IPS-20b (cell line): ENCODE data around the gene MSI2.
A peak's percentile ranks its signal among the peaks of the same experiment; 100 is the strongest.

Experiments used
- H3K27ac ChIP-seq: one replicate; pipeline ENCODE4 v1.5.1; 2013; ENCODE audit warnings: low read length
- H3K27me3 ChIP-seq: 2 replicates; pipeline ENCODE4 v1.6.1; 2013; ENCODE audit warnings: mild to moderate bottlenecking, low read length, inconsistent platforms; ENCODE audit not compliant: insufficient read depth
- H3K36me3 ChIP-seq: 2 replicates; pipeline ENCODE4 v1.6.1; 2013; ENCODE audit warnings: low read depth, mild to moderate bottlenecking, inconsistent platforms, low read length, moderate library complexity; ENCODE audit not compliant: insufficient read depth
- H3K4me1 ChIP-seq: 2 replicates; pipeline ENCODE4 v1.6.1; 2013; ENCODE audit warnings: mild to moderate bottlenecking, control low read depth, inconsistent platforms, low read length, moderate library complexity; ENCODE audit not compliant: insufficient read depth
- H3K4me3 ChIP-seq: 2 replicates; pipeline ENCODE4 v1.5.1; 2013; ENCODE audit warnings: mild to moderate bottlenecking, low read length, inconsistent platforms
- H3K9ac ChIP-seq: 2 replicates; pipeline ENCODE4 v1.6.1; 2013; ENCODE audit warnings: low read depth, mild to moderate bottlenecking, inconsistent platforms, low read length, moderate library complexity
- H3K9me3 ChIP-seq: 2 replicates; pipeline ENCODE4 v1.6.1; 2013; ENCODE audit warnings: mild to moderate bottlenecking, low read depth, low read length, inconsistent platforms; ENCODE audit not compliant: insufficient read depth

Gene MSI2

DNA sequence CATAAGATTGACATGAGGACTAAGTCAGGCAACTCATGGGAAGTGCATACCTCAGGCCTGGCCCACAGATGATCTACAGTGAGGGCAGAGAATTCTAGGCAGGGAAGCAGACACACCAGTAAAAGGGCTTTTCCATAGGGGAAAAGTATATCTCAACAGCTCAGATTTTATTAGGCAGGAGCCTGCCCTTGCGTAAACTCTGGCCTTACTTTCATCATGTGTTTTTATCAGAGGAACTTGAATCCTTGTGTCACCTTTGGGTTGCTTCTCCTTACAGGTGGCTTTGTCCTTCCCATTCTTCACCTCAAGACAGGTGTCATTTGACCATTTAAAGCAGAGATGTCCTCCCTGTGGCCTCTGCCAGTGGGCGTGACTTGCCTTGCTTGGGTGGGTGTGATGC, 138.1 kb downstream of the MSI2 start:
- H3K36me3 ChIP-seq, result peaks cover 4% of the 10 kb centered on the region; the same call in 1 of the 2 replicates
- H3K27me3 ChIP-seq, result no peaks in the 10 kb centered on the region
- no peak overlapping the region for H3K27ac ChIP-seq
- H3K9me3 ChIP-seq, result 0 out of 2 replicates have a peak, but pooled peaks cover 2% of the 10 kb centered on the region
- H3K9ac ChIP-seq, result no peak overlapping the region
- peaks cover 38% of the 10 kb centered on the region for H3K4me1 ChIP-seq
- no peak overlapping the region for H3K4me3 ChIP-seq

DNA sequence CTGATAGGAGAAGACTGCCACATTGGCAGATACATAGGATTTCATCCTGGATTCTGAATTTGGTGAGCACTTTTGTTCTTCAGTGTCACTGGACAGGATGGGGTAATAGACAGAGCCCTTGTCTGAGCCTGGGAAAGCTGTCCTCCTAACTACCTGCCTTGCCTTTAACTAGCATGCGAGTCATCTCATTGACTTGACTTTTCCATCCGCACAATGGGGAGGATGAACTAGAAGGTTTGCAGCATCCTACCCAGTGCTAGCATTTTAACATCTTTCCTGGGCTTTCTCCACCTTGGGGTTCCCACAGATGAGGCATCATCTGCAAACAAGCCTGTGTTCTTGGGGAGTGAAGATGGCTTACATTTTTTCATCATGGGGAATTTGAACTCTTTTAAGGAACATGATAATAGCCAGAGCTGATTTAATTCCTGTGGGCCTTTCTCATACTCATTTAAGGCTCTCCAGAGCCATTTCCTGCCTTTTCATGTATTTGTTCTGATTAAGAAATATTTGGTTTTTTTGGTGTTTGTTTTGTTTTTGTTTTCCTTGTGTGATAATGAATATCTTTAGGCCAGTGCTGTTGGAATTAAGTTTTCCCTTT, 139.5 kb downstream of the MSI2 start:
- peak overlapping the region; percentile 48 for H3K27ac ChIP-seq
- H3K9me3 ChIP-seq, result 0 out of 2 replicates have a peak, but pooled peaks cover 2% of the 10 kb centered on the region
- H3K4me3 ChIP-seq, result no peak overlapping the region
- H3K9ac ChIP-seq, result no peak overlapping the region
- no peaks in the 10 kb centered on the region for H3K27me3 ChIP-seq
- H3K36me3 ChIP-seq, result peaks cover 4% of the 10 kb centered on the region; the same call in 1 of the 2 replicates
- H3K4me1 ChIP-seq, result peaks cover 32% of the 10 kb centered on the region

DNA sequence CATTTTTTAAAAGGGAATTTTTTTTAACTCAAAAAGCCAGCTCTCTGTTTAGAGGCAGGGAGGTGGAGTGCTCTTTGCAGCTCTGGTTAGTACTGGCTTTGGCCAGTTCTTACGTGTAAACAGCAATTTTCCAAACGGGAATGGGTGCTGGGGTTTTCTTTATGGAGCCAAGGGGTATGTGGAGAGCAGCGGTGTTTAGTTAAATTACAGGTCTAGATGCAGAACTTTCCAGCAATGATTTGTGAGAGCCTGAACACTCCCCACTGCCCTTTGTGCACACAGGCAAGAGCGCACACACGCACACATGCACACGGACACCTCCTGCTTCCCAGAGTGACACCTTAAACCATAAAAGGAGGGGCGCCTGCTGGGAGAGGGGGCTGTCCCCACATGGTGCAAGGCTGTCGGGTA, 140.2 kb downstream of the MSI2 start:
- H3K4me3 ChIP-seq, result no peak overlapping the region
- H3K36me3 ChIP-seq, result peaks cover 10% of the 10 kb centered on the region
- H3K27ac ChIP-seq, result peak overlapping the region; percentile 48
- H3K9me3 ChIP-seq, result 0 out of 2 replicates have a peak, but pooled peaks cover 2% of the 10 kb centered on the region
- H3K9ac ChIP-seq, result no peak overlapping the region
- H3K4me1 ChIP-seq, result peaks cover 25% of the 10 kb centered on the region
- H3K27me3 ChIP-seq, result no peaks in the 10 kb centered on the region

DNA sequence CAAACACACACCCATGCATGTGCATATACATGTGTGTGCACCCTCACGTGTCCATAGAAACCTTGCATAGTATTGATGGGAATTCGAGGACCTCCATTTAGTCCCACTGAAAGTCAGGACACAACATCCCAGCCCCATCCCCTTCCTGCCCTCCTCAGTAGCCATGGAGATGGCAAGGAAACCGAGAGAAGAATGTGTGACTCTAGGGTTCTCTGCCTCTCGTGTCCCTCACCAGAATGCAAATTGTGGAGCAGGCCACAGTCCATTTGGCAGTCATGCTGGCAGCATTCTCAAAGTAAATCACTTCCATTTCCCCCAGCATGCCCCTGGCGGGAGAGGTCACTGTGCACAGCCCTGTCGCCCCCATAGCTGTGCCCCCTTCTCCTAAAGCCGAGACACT, 141.1 kb downstream of the MSI2 start:
- H3K27ac ChIP-seq, result no peak overlapping the region
- peaks cover 17% of the 10 kb centered on the region for H3K36me3 ChIP-seq
- H3K27me3 ChIP-seq, result no peaks in the 10 kb centered on the region
- H3K4me1 ChIP-seq, result peaks cover 16% of the 10 kb centered on the region
- no peak overlapping the region for H3K9ac ChIP-seq
- H3K9me3 ChIP-seq, result 0 out of 2 replicates have a peak, but pooled peaks cover 2% of the 10 kb centered on the region
- H3K4me3 ChIP-seq, result no peak overlapping the region

DNA sequence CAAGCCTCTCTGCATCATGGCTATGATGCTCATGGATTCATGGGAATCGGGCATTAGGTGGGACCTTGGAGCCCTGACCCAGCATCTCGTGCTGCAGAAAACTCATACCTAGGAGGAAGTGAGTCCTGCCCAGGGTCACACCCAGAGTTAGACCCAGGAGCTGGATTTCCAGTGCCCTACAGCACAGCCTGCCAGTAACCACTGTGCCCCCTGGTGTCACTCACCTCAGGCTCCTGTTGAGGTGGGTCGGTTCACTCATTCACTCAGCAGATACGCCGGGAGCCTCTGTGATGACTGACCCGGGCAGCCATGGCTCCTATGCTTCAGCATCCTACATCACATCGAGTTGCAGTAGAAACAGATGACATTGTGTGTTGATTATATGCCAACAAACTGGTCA, 143.4 kb downstream of the MSI2 start:
- H3K36me3 ChIP-seq, result peaks cover 31% of the 10 kb centered on the region
- no peak overlapping the region for H3K27ac ChIP-seq
- H3K4me1 ChIP-seq, result peaks cover 14% of the 10 kb centered on the region
- H3K9me3 ChIP-seq, result no peaks in the 10 kb centered on the region
- H3K4me3 ChIP-seq, result no peak overlapping the region
- H3K27me3 ChIP-seq, result no peaks in the 10 kb centered on the region
- H3K9ac ChIP-seq, result no peak overlapping the region

DNA sequence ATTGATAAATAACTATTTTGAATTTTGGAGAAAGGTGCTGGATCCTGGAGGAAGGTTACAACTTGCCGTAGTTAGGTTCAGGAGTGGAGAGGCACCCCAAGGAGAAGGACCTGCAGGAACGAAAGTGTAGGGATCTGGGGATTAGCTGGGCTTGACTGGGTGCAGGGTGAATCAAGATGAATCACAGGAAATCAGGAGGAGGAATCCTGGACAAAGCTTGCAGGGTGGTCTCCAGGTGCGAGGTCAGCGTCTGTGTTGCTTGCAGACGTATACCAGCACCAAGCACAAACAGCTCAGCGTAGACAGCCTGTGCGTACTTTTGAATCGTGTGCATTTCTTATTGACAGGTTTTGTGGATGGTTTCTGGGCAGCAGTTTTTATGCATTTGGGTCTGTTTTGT, 144.3 kb downstream of the MSI2 start:
- peaks cover 14% of the 10 kb centered on the region for H3K4me1 ChIP-seq
- H3K36me3 ChIP-seq, result peaks cover 36% of the 10 kb centered on the region
- no peak overlapping the region for H3K4me3 ChIP-seq
- no peaks in the 10 kb centered on the region for H3K9me3 ChIP-seq
- no peak overlapping the region for H3K27ac ChIP-seq
- no peak overlapping the region for H3K9ac ChIP-seq
- H3K27me3 ChIP-seq, result no peaks in the 10 kb centered on the region

DNA sequence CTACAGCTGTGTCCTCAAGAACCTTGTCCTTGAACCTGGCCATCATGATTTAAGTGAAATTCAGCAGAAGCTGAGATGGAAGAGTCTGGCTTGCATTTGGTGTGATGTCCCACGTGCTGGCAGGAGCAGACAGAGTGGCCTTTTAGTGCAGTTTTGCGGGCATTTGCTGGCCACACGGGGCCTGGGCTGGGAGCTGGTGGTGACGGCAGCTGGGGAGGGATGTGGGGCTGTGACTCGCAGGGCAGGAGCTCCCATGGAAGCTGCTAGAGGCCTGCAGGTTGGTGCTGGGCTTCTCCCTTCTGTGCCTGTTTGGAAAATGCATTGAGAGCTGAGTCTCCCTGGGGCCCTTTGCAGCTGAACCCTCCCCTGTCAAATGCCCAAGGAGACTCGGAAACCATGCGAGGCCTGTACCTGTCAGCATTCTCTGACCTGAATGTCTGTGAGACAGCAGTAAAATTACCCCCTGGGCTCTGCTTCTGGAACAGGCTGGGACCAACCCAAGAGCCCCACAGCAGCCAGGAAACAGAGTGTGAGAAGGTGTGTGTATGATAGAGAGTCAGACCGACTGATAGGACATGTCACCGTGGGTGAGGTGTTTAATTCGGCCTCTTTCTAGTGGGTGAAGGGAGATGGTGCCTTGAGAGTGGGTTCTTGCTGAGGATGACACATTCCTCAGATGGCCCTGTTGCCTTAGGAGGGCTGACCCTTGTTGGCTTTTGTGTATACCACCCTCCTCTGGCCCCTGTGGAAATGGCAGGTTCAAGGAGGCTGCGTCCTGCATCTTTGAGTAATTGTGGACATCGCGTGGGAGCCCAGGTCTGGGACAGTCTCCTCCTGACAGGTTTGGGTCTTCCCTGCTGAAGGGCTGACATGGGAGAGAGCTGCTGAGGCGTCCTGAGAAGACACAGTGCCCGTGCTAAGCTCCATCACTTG, 145.5 kb downstream of the MSI2 start:
- Histone ChIP-seq H3K4me1 (peaks cover 13% of the 10 kb centered on the region), H3K27me3 (no peaks in the 10 kb centered on the region), H3K4me3 (no peak overlapping the region), H3K27ac (no peak overlapping the region), H3K9ac (no peak overlapping the region), H3K36me3 (peaks cover 36% of the 10 kb centered on the region), H3K9me3 (no peaks in the 10 kb centered on the region)

DNA sequence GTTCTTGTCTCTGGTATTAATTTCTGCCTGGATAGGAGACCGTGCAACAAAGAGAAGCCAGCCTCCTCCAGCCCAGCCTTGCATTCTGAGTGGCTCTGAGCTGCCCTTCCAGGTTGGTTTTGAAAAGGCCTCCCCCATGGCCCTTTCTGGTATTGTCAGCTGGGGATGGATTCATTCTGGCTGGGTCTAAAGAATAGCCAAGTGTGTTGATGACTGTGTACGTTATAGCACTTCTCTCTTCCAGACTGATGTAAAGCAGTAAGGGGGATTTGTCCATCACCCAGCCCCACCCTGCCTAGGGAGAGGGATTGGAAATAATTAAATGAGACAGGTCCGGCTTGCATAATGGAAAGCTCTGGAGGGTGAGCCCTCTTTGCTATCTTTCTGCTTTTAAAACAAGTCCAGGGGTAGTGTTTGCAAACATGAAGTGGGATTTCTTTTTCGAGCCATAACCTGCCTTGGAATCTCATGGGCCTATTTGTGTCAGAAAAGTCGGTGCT, 146.4 kb downstream of the MSI2 start:
- peaks cover 36% of the 10 kb centered on the region for H3K36me3 ChIP-seq

DNA sequence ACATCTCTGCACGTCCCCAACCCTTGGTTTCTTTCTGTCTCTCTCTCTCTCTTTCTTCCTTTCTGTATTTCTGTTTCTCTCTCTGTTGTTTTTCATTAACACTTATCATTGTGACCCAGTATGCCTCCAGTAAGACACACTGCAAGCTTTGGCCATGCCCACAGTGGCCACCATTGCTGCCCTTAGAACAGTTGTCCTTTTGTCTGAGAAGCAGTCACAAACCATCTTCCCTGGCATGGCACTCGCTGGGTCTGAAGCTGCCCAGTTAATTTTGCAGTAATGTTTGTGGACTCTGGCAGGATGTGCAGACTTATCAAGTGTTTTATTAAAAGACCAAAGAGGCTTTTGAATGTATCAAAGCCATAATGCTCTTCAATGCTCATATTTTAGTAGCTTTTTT, 146.9 kb downstream of the MSI2 start:
- Histone ChIP-seq H3K9ac (no peak overlapping the region), H3K9me3 (no peaks in the 10 kb centered on the region), H3K4me1 (peaks cover 25% of the 10 kb centered on the region), H3K36me3 (peaks cover 36% of the 10 kb centered on the region), H3K27me3 (no peaks in the 10 kb centered on the region), H3K4me3 (no peak overlapping the region), H3K27ac (no peak overlapping the region)

More for the DNA sequence above, 146.4 kb downstream of the MSI2 start:
- Histone ChIP-seq H3K4me3 (no peak overlapping the region), H3K27ac (no peak overlapping the region), H3K9me3 (no peaks in the 10 kb centered on the region), H3K4me1 (peaks cover 20% of the 10 kb centered on the region), H3K27me3 (no peaks in the 10 kb centered on the region), H3K9ac (no peak overlapping the region)

DNA sequence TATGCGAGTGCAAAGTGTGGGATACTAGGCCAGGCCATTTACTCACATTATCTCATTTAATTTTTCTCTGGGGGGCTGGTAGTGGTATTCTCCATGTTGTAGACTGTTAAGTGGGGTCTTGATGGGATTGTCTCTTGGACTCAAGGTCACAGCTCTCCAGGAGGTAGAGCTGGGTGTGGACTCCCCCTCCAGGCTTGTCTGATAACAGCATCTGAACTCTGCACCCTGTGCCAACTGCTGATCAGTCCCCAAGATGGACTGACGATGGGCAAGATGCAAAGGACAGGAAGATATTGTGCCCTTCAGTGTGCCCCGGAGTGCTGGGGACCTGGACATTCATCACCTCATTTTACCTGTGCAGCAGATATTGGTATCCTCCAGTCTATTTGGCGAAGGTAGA, 147.8 kb downstream of the MSI2 start:
- no peak overlapping the region for H3K27ac ChIP-seq
- H3K27me3 ChIP-seq, result no peaks in the 10 kb centered on the region
- no peak overlapping the region for H3K9ac ChIP-seq
- H3K4me3 ChIP-seq, result no peak overlapping the region
- H3K4me1 ChIP-seq, result peaks cover 32% of the 10 kb centered on the region
- H3K9me3 ChIP-seq, result no peaks in the 10 kb centered on the region
- peaks cover 36% of the 10 kb centered on the region for H3K36me3 ChIP-seq

DNA sequence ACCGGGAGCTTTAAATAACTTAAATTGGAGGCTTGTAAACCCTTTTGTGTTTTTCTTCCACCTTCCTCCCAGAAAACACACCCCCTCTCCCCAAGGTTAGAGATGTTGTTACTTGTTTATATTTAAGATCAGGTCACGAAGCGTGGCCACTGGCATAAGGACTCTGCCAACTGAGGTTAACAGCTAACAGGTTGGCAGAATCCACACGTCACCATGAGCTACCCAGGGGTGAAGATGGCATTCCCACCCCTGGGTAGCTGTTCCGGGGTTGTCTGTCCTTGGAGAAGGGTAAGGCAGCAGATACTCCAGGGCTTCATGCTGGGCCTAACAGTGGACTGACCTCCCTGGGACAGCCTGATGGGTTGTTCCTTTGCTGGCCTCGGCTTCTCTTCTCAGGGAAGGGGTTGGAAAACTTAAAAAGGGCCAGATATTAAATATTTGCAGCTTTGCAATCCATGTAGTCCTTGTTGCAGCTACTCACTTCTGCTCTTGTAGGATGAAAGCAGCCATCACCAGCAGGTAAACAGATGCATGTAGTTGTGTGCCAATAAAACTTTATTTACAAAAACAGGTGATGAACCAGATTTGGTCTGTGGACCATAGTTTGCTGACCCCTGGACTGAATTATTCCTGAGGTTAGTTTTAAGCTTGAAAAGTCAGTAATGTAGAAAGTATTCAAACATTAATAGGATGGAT, 148.6 kb downstream of the MSI2 start:
- no peaks in the 10 kb centered on the region for H3K9me3 ChIP-seq
- H3K36me3 ChIP-seq, result peaks cover 36% of the 10 kb centered on the region
- H3K4me1 ChIP-seq, result peaks cover 35% of the 10 kb centered on the region
- no peak overlapping the region for H3K9ac ChIP-seq
- no peak overlapping the region for H3K4me3 ChIP-seq
- H3K27me3 ChIP-seq, result no peaks in the 10 kb centered on the region
- H3K27ac ChIP-seq, result no peak overlapping the region
